H1 (cell line): Measurements from ENCODE around the gene CIDEA. TPM values are rescaled to one million over a fixed set of nuclear protein-coding genes. Genes with fewer than 3 reads are reported as not detected.

ENCODE experiments used
- CTCF ChIA-PET: fragments of 300-600 bp; sonication (Branson Sonifier 250); formaldehyde crosslinking; loops from one replicate; lab custom pipeline; 2021; ENCODE audit not compliant: partially characterized antibody; lab: Charles Lee
- POLR2A ChIA-PET: fragments of 300-600 bp; sonication (Branson Sonifier 250); formaldehyde crosslinking; loops from one replicate; lab custom pipeline; 2021; ENCODE audit warnings: inconsistent platforms; ENCODE audit not compliant: partially characterized antibody; lab: Charles Lee
- DNase-seq, 2 experiments: peaks; one replicate each; pipeline versions ENCODE4 v3.0.0 to v3.0.0-alpha.2; 2010 to 2022; ENCODE audit warnings: low spot score in 2 of 2, low read depth in 1 of 2, mixed read lengths in 1 of 2
- FAIRE-seq: peaks from 2 replicates; lab custom pipeline; 2011; peaks lifted over from hg19 to GRCh38; lab: Jason Lieb, UNC
- H2AFZ ChIP-seq: 2 replicates; pipeline ENCODE4 v1.8.1; 2012; ENCODE audit warnings: low read length, inconsistent platforms
- H2AK5ac ChIP-seq: 2 replicates; pipeline ENCODE4 v1.6.1; 2013; ENCODE audit warnings: low read depth, low read length
- H2BK120ac ChIP-seq: replicated peaks from 2 replicates; pipeline ENCODE3; 2013; ENCODE audit warnings: low read depth, low read length, inconsistent platforms
- H2BK12ac ChIP-seq: 2 replicates; pipeline ENCODE4 v1.6.1; 2013; ENCODE audit warnings: low read depth, low read length
- H2BK15ac ChIP-seq: 2 replicates; pipeline ENCODE4 v1.6.1; 2013; ENCODE audit warnings: low read length
- H2BK20ac ChIP-seq: 2 replicates; pipeline ENCODE4 v1.6.1; 2013; ENCODE audit warnings: low read length
- H2BK5ac ChIP-seq: 2 replicates; pipeline ENCODE4 v1.6.1; 2013; ENCODE audit warnings: low read depth, low read length
- H3K14ac ChIP-seq: 2 replicates; pipeline ENCODE4 v1.6.1; 2013; ENCODE audit warnings: inconsistent platforms; ENCODE audit not compliant: insufficient read length
- H3K18ac ChIP-seq: 2 replicates; pipeline ENCODE4 v1.6.1; 2013; ENCODE audit warnings: low read length; ENCODE audit errors: extremely low read depth
- H3K23ac ChIP-seq: 2 replicates; pipeline ENCODE4 v1.6.1; 2013; ENCODE audit warnings: inconsistent platforms; ENCODE audit not compliant: insufficient read length
- H3K23me2 ChIP-seq: 2 replicates; pipeline ENCODE4 v1.6.1; 2013; ENCODE audit warnings: low read depth, low read length
- H3K27ac ChIP-seq: 2 replicates; pipeline ENCODE4 v1.6.1; 2011; ENCODE audit warnings: low read depth, low read length, inconsistent platforms
- H3K27me3 ChIP-seq, 4 experiments: replicated peaks in 1 of 4; 1 replicate in 1 of 4; 2 replicates in 3 of 4; pipeline versions ENCODE4 v1.6.1 to v1.8.1; 2011 to 2013; ENCODE audit warnings: low read length in 3 of 4, mild to moderate bottlenecking in 3 of 4, inconsistent platforms in 2 of 4, mixed read lengths in 2 of 4, moderate library complexity in 1 of 4; ENCODE audit not compliant: control insufficient read depth in 3 of 4, insufficient read depth in 3 of 4; ENCODE audit errors: extremely low read depth in 1 of 4
- H3K36me3 ChIP-seq, 4 experiments: 2 replicates each; pipeline versions ENCODE4 v1.6.1 to v1.8.1; 2011 to 2013; ENCODE audit warnings: mild to moderate bottlenecking in 4 of 4, low read length in 3 of 4, moderate library complexity in 2 of 4, control low read depth in 1 of 4, inconsistent platforms in 1 of 4; ENCODE audit not compliant: insufficient read depth in 4 of 4, control insufficient read depth in 2 of 4
- H3K4ac ChIP-seq: replicated peaks from 2 replicates; pipeline ENCODE3; 2013; ENCODE audit warnings: low read length, low read depth, mixed read lengths, inconsistent platforms; ENCODE audit not compliant: insufficient read length
- H3K4me1 ChIP-seq, 4 experiments: replicated peaks in 1 of 4; 1 replicate in 1 of 4; 2 replicates in 3 of 4; pipeline versions ENCODE4 v1.6.1 to v1.8.1; 2011 to 2013; ENCODE audit warnings: low read length in 3 of 4, inconsistent platforms in 2 of 4, mixed read lengths in 1 of 4; ENCODE audit not compliant: insufficient read depth in 4 of 4, control insufficient read depth in 3 of 4
- H3K4me2 ChIP-seq, 2 experiments: 2 replicates each; pipeline versions ENCODE4 v1.6.1 to v1.8.1; 2011 to 2013; ENCODE audit warnings: low read depth in 2 of 2, low read length in 2 of 2, control low read depth in 1 of 2, inconsistent platforms in 1 of 2, mild to moderate bottlenecking in 1 of 2; ENCODE audit not compliant: insufficient read depth in 1 of 2
- H3K4me3 ChIP-seq, 4 experiments: fragments of 200-600, 300-600 bp in 1 of 4; sonication (generic), shearing (Covaris generic), sonication (Bioruptor Twin) in 1 of 4; 2 replicates each; pipeline versions ENCODE4 v1.5.1 to v1.8.1; 2011 to 2016; ENCODE audit warnings: low read length in 4 of 4, low read depth in 3 of 4, control low read depth in 2 of 4, inconsistent platforms in 2 of 4, mild to moderate bottlenecking in 2 of 4, mixed read lengths in 1 of 4, moderate library complexity in 1 of 4; ENCODE audit not compliant: insufficient read depth in 2 of 4; ENCODE audit errors: extremely low read depth in 1 of 4
- H3K56ac ChIP-seq: replicated peaks from 2 replicates; pipeline ENCODE3; 2013; ENCODE audit warnings: low read depth, mild to moderate bottlenecking, mixed read lengths, low read length, inconsistent platforms; ENCODE audit not compliant: insufficient read length
- H3K79me1 ChIP-seq: 2 replicates; pipeline ENCODE4 v1.6.1; 2013; ENCODE audit warnings: low read depth, low read length, control low read depth
- H3K79me2 ChIP-seq, 2 experiments: 2 replicates each; pipeline versions ENCODE4 v1.6.1 to v1.8.1; 2012 to 2013; ENCODE audit warnings: low read length in 2 of 2, mild to moderate bottlenecking in 2 of 2, inconsistent platforms in 1 of 2; ENCODE audit not compliant: insufficient read depth in 2 of 2, control insufficient read depth in 1 of 2
- H3K9ac ChIP-seq, 4 experiments: replicated peaks in 1 of 4; 1 replicate in 1 of 4; 2 replicates in 3 of 4; pipeline versions ENCODE4 v1.6.1 to v1.8.1; 2011 to 2013; ENCODE audit warnings: low read depth in 3 of 4, low read length in 3 of 4, control low read depth in 2 of 4, mild to moderate bottlenecking in 2 of 4, moderate library complexity in 2 of 4, inconsistent platforms in 1 of 4; ENCODE audit errors: extremely low read depth in 1 of 4
- H3K9me3 ChIP-seq, 2 experiments: 2 replicates each; pipeline versions ENCODE4 v1.6.1 to v1.8.1; 2012 to 2013; ENCODE audit warnings: mild to moderate bottlenecking in 2 of 2, moderate library complexity in 2 of 2, control low read depth in 1 of 2, inconsistent platforms in 1 of 2, low read depth in 1 of 2, low read length in 1 of 2, mixed read lengths in 1 of 2; ENCODE audit not compliant: insufficient read depth in 2 of 2
- H4K20me1 ChIP-seq, 2 experiments: replicated peaks in 1 of 2; 2 replicates each; pipeline versions ENCODE3 to v1.8.1; 2011 to 2013; ENCODE audit warnings: inconsistent platforms in 2 of 2, low read length in 2 of 2, mild to moderate bottlenecking in 1 of 2; ENCODE audit not compliant: insufficient read depth in 2 of 2, control insufficient read depth in 1 of 2
- H4K5ac ChIP-seq: 2 replicates; pipeline ENCODE4 v1.6.1; 2013; ENCODE audit warnings: low read length, low read depth, mixed read lengths, inconsistent platforms; ENCODE audit not compliant: insufficient read length
- H4K8ac ChIP-seq: 2 replicates; pipeline ENCODE4 v1.8.0; 2013; ENCODE audit warnings: mild to moderate bottlenecking, moderate library complexity, low read length, inconsistent platforms; ENCODE audit not compliant: insufficient read depth; ENCODE audit errors: extremely low read depth
- H4K91ac ChIP-seq: replicated peaks from 2 replicates; pipeline ENCODE3; 2013; ENCODE audit warnings: low read length, mixed read lengths, inconsistent platforms; ENCODE audit not compliant: insufficient read length
- CREB1 ChIP-seq: IDR thresholded peaks from 2 replicates; pipeline ENCODE4 v1.6.1; 2012; ENCODE audit warnings: inconsistent platforms
- FOSL1 ChIP-seq: IDR thresholded peaks from 2 replicates; pipeline ENCODE4 v1.6.1; 2011; ENCODE audit warnings: mild to moderate bottlenecking, low read depth, low read length, moderate library complexity; ENCODE audit not compliant: insufficient read depth
- JUN ChIP-seq: IDR thresholded peaks from 2 replicates; pipeline ENCODE4 v1.6.1; 2011; ENCODE audit warnings: low read depth, mild to moderate bottlenecking, improper control_type of control experiment, low read length
- NRF1 ChIP-seq: IDR thresholded peaks from 2 replicates; pipeline ENCODE4 v1.6.1; 2011; ENCODE audit warnings: mild to moderate bottlenecking, low read depth, low read length, improper control_type of control experiment
- POLR2AphosphoS5 ChIP-seq: IDR thresholded peaks from 2 replicates; pipeline ENCODE4 v1.6.1; 2011; ENCODE audit warnings: low read depth, low read length
- SUZ12 ChIP-seq: fragments of 200-600 bp; sonication (generic); IDR thresholded peaks from 2 replicates; pipeline ENCODE4 v1.6.1; 2012; ENCODE audit warnings: mild to moderate bottlenecking, inconsistent platforms, low read length, moderate library complexity, mixed read lengths
- TBP ChIP-seq: IDR thresholded peaks from 2 replicates; pipeline ENCODE4 v1.6.1; 2011; ENCODE audit warnings: low read depth, low read length, improper control_type of control experiment
- TEAD4 ChIP-seq: IDR thresholded peaks from 2 replicates; pipeline ENCODE4 v1.6.1; 2012; ENCODE audit warnings: low read depth, low read length, inconsistent platforms, mixed read lengths
- WGBS, 2 experiments: shearing (Covaris generic) in 1 of 2; methylation state at CpG; one replicate each; pipeline versions ENCODE4 v1.1.6 to v1.1.7; 2013 to 2015; ENCODE audit warnings: low lambda C conversion rate in 2 of 2, mixed read lengths in 2 of 2, inconsistent platforms in 1 of 2, low coverage in 1 of 2, missing lambda C conversion rate in 1 of 2; ENCODE audit not compliant: insufficient replicate concordance in 2 of 2, insufficient coverage in 1 of 2, insufficient read length in 1 of 2; ENCODE audit errors: extremely low coverage in 1 of 2, missing lambda C conversion rate in 1 of 2; 5-methylcytosine and 5-hydroxymethylcytosine counted together
- polyA plus RNA-seq, 7 experiments: library from polyadenylated mRNA; depleted of rRNA in 3 of 7; stranded (reverse) in 5 of 7; unstranded in 2 of 7; fragments of >200 nt in 5 of 7; fragments of 200-250 nt in 2 of 7; gene quantifications; 1 replicate in 5 of 7; 2 replicates in 1 of 7; 4 replicates in 1 of 7; pipeline versions ENCODE4 v1.2.1 to v1.2.3, GENCODE V29; 2011 to 2013; ENCODE audit warnings: missing spikeins in 2 of 7, mixed read lengths in 2 of 7
- total RNA-seq: library from RNA; stranded (reverse); fragmentation: NEBNext Ultra II Directional; extraction: Animal tissue kit (Norgen Biotek cat#: 25700); gene quantifications from 2 replicates; pipeline ENCODE4 v1.2.1, GENCODE V29; 2021
- TF ChIP-seq, protein P1 (sequence below): IDR thresholded peaks from 2 replicates; pipeline ENCODE4 v1.6.1; 2012; ENCODE audit warnings: inconsistent platforms

The CIDEA gene
- total and polyA plus RNA-seq, 2 of the 8 experiments (the other 6 are each of a cell fraction or from before 2014, with no cell fraction given): not detected

DNA sequence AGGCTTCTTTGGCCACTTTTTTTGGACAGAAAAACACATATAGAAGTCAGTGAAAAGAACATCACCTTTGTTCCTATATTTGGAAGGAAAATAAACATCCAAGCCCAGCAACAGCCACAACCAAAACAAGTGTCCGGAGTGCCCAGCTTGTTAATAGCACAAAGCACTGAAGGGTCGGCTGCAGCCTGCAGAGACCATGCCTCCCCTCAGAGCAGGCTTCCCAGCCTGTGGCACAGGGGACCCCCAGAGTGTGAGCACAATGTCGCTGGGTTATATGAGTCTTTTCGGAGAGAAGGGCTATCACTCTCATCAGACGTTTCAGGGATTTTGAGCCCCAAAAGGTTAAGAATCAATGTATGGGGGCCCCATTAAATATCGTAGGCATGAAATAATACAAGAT is 6.2 kb upstream of the CIDEA start:
- no peak overlapping the region for H4K91ac ChIP-seq
- no peak overlapping the region for H2BK5ac ChIP-seq
- no peak overlapping the region for H3K4me3 ChIP-seq
- no peak overlapping the region for H2AFZ ChIP-seq
- peaks cover 1 to 2% of the 10 kb centered on the region in 2 experiments for H4K20me1 ChIP-seq
- H3K23ac ChIP-seq: no peak overlapping the region
- FAIRE-seq: no peak
- H3K9me3 ChIP-seq: no peaks in the 10 kb centered on the region; a peak in 1 of 4 replicates
- no peak overlapping the region for H4K8ac ChIP-seq
- no peaks in the 10 kb centered on the region for H3K36me3 ChIP-seq
- no peak for DNase-seq
- no peak overlapping the region for H3K4ac ChIP-seq
- no peak overlapping the region for H3K14ac ChIP-seq
- H2BK12ac ChIP-seq: no peak overlapping the region
- no peaks in the 10 kb centered on the region for H3K23me2 ChIP-seq
- H3K18ac ChIP-seq: no peak overlapping the region
- H3K4me1 ChIP-seq: peaks cover 0 to under 1% (median 0%) of the 10 kb centered on the region in 4 experiments; a peak in 3 of 7 replicates
- no peak overlapping the region for H3K27ac ChIP-seq
- no peaks in the 10 kb centered on the region for H3K79me2 ChIP-seq
- POLR2A ChIA-PET: interaction anchor here (1.3 kb wide), 1 partner anchor 36 kb away, joined by 3 read pairs; no protein-coding TSS in a partner anchor
- H2BK20ac ChIP-seq: no peak overlapping the region
- H2AK5ac ChIP-seq: no peak overlapping the region
- no peak overlapping the region for H2BK15ac ChIP-seq
- no peak overlapping the region for H3K4me2 ChIP-seq
- H3K27me3 ChIP-seq: peaks cover 4 to 32% (median 20%) of the 10 kb centered on the region in 4 experiments
- H3K9ac ChIP-seq: no peak overlapping the region
- no peak overlapping the region for H4K5ac ChIP-seq
- TF ChIP-seq TEAD4 (no peak), SUZ12 (no peak), FOSL1 (no peak), TBP (no peak), CREB1 (no peak), POLR2AphosphoS5 (no peak), JUN (no peak), NRF1 (no peak)
- TF ChIP-seq, protein P1, sequence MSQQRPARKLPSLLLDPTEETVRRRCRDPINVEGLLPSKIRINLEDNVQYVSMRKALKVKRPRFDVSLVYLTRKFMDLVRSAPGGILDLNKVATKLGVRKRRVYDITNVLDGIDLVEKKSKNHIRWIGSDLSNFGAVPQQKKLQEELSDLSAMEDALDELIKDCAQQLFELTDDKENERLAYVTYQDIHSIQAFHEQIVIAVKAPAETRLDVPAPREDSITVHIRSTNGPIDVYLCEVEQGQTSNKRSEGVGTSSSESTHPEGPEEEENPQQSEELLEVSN: no peak
- no peaks in the 10 kb centered on the region for H3K79me1 ChIP-seq
- no peak overlapping the region for H3K56ac ChIP-seq
- no peak overlapping the region for H2BK120ac ChIP-seq
- WGBS, 2 experiments: 81% methylated on average over 6 of the region's 6 CpGs; no CpG with 5 or more reads in 1 of the 2 experiments
- CTCF ChIA-PET: interaction anchor here (0.7 to 5.6 kb wide), 19 partner anchors 9 to 186 kb away, joined by 3 to 41 read pairs (median 6); partner anchors contain the start of gene ANKRD62
